HepG2 (cell line): ENCODE results near the gene CD3D. TPM values are rescaled to one million over a fixed set of nuclear protein-coding genes. Genes with fewer than 3 reads are reported as not detected.
A peak's percentile ranks its signal among the peaks of the same experiment; 100 is the strongest.

Source experiments
- EZH2 ChIP-seq: conservative IDR thresholded peaks from 2 replicates; pipeline ENCODE4 v1.6.1; 2012; ENCODE audit warnings: mild to moderate bottlenecking, low read depth, low read length, moderate library complexity
- GLI4 ChIP-seq: sonication (generic); formaldehyde crosslinking; IDR thresholded peaks from 2 replicates; pipeline ENCODE4 v1.5.1; 2020; ENCODE audit warnings: missing genetic modification reagents, mild to moderate bottlenecking, moderate library complexity, borderline replicate concordance
- HOXA7 ChIP-seq: sonication (generic); formaldehyde crosslinking; IDR thresholded peaks from 2 replicates; pipeline ENCODE4 v1.8.1; 2022; ENCODE audit warnings: mild to moderate bottlenecking, missing genetic modification reagents, moderate library complexity
- PITX1 ChIP-seq: sonication (generic); formaldehyde crosslinking; IDR thresholded peaks from 2 replicates; pipeline ENCODE4 v1.5.1; 2020; ENCODE audit warnings: mild to moderate bottlenecking, missing genetic modification reagents
- RARG ChIP-seq: sonication (generic); formaldehyde crosslinking; IDR thresholded peaks from 2 replicates; pipeline ENCODE4 v1.4.0; 2020; ENCODE audit warnings: low read depth, mild to moderate bottlenecking, missing genetic modification reagents
- SMAD3 ChIP-seq: sonication (generic); formaldehyde crosslinking; IDR thresholded peaks from 2 replicates; pipeline ENCODE4 v1.4.0; 2020; ENCODE audit warnings: missing genetic modification reagents
- ZNF296 ChIP-seq: sonication (generic); formaldehyde crosslinking; conservative IDR thresholded peaks from 2 replicates; pipeline ENCODE4 v1.5.0; 2020; ENCODE audit warnings: mild to moderate bottlenecking, missing genetic modification reagents
- ZNF460 ChIP-seq: sonication (generic); formaldehyde crosslinking; IDR thresholded peaks from 2 replicates; pipeline ENCODE4 v1.5.1; 2020; ENCODE audit warnings: missing genetic modification reagents, mild to moderate bottlenecking, borderline replicate concordance
- ZNF644 ChIP-seq: IDR thresholded peaks from 2 replicates; pipeline ENCODE4 v1.6.1; 2016; ENCODE audit warnings: low read depth
- ZZZ3 ChIP-seq: sonication (generic); formaldehyde crosslinking; IDR thresholded peaks from 2 replicates; pipeline ENCODE4 v1.4.0; 2020; ENCODE audit warnings: missing genetic modification reagents, mild to moderate bottlenecking, borderline replicate concordance
- polyA plus RNA-seq, 8 experiments: library from polyadenylated mRNA; depleted of rRNA in 3 of 8; stranded (reverse) in 7 of 8; unstranded in 1 of 8; fragments of >200 nt; fragmentation: Illumina TruSeq in 4 of 8; extraction: Trizol in 4 of 8; gene quantifications; 2 replicates each; pipeline versions ENCODE4 v1.2.1 to v1.2.3, GENCODE V29; 2011 to 2016; ENCODE audit warnings: low read depth in 4 of 8, missing spikeins in 1 of 8, mixed read lengths in 1 of 8; ENCODE audit not compliant: insufficient read depth in 1 of 8
- total RNA-seq, 5 experiments: library from RNA; depleted of rRNA; stranded (reverse); fragments of >200 nt; fragmentation: Illumina TruSeq; extraction: Trizol; gene quantifications; 2 replicates each; pipeline ENCODE4 v1.2.3, GENCODE V29; 2016; ENCODE audit warnings: low read depth in 1 of 5
- TF ChIP-seq, protein P1 (sequence below): sonication (generic); formaldehyde crosslinking; IDR thresholded peaks from 2 replicates; pipeline ENCODE4 v1.5.1; 2020; ENCODE audit warnings: mild to moderate bottlenecking, missing genetic modification reagents, moderate library complexity
- TF ChIP-seq, protein P2 (sequence below), 2 experiments: sonication (generic) in 1 of 2; formaldehyde crosslinking in 1 of 2; IDR thresholded peaks; 2 replicates each; pipeline versions ENCODE4 v1.4.0 to v1.6.1; 2016 to 2020; ENCODE audit warnings: borderline replicate concordance in 1 of 2, low read depth in 1 of 2, mild to moderate bottlenecking in 1 of 2, missing genetic modification reagents in 1 of 2
- TF ChIP-seq, protein P3 (sequence below): sonication (generic); formaldehyde crosslinking; IDR thresholded peaks from 2 replicates; pipeline ENCODE4 v1.8.0; 2022; ENCODE audit warnings: missing genetic modification reagents, mild to moderate bottlenecking, moderate library complexity, borderline replicate concordance
- TF ChIP-seq, protein P4 (sequence below): sonication (generic); formaldehyde crosslinking; IDR thresholded peaks from 2 replicates; pipeline ENCODE4 v1.9.0; 2021; ENCODE audit warnings: missing genetic modification reagents, borderline replicate concordance

The CD3D gene
- total and polyA plus RNA-seq, 2 of the 13 experiments (the other 11 are each of a cell fraction or from before 2014, with no cell fraction given): 0.66 to 6.6 TPM

DNA sequence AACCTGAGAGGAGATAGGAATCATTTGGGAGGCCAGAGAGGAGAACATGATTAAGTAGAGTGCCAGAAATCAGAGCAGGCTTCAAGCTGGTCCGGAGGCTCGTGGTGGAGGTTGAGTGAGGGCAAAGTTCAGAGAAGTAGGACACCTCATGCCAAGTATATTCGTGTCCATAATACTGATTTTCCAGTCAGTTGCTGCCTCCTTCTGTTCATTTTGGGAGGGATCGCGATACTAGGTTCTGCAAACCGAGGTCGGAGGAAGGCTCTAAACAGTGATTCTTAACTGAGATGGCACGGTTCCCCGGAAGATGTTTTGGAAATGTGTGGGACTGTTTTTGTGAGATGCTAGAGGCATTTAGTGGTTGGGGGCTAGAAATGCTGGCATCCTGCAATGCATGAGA lies 51.6 kb downstream of the CD3D start (continued):
- TF ChIP-seq, protein P1, sequence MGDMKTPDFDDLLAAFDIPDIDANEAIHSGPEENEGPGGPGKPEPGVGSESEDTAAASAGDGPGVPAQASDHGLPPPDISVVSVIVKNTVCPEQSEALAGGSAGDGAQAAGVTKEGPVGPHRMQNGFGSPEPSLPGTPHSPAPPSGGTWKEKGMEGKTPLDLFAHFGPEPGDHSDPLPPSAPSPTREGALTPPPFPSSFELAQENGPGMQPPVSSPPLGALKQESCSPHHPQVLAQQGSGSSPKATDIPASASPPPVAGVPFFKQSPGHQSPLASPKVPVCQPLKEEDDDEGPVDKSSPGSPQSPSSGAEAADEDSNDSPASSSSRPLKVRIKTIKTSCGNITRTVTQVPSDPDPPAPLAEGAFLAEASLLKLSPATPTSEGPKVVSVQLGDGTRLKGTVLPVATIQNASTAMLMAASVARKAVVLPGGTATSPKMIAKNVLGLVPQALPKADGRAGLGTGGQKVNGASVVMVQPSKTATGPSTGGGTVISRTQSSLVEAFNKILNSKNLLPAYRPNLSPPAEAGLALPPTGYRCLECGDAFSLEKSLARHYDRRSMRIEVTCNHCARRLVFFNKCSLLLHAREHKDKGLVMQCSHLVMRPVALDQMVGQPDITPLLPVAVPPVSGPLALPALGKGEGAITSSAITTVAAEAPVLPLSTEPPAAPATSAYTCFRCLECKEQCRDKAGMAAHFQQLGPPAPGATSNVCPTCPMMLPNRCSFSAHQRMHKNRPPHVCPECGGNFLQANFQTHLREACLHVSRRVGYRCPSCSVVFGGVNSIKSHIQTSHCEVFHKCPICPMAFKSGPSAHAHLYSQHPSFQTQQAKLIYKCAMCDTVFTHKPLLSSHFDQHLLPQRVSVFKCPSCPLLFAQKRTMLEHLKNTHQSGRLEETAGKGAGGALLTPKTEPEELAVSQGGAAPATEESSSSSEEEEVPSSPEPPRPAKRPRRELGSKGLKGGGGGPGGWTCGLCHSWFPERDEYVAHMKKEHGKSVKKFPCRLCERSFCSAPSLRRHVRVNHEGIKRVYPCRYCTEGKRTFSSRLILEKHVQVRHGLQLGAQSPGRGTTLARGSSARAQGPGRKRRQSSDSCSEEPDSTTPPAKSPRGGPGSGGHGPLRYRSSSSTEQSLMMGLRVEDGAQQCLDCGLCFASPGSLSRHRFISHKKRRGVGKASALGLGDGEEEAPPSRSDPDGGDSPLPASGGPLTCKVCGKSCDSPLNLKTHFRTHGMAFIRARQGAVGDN: no peak
- TF ChIP-seq SMAD3 (CRISPR knock-in tag): 0 out of 2 replicates have a peak, but pooled peaks have one; percentile 69
- TF ChIP-seq, protein P2, sequence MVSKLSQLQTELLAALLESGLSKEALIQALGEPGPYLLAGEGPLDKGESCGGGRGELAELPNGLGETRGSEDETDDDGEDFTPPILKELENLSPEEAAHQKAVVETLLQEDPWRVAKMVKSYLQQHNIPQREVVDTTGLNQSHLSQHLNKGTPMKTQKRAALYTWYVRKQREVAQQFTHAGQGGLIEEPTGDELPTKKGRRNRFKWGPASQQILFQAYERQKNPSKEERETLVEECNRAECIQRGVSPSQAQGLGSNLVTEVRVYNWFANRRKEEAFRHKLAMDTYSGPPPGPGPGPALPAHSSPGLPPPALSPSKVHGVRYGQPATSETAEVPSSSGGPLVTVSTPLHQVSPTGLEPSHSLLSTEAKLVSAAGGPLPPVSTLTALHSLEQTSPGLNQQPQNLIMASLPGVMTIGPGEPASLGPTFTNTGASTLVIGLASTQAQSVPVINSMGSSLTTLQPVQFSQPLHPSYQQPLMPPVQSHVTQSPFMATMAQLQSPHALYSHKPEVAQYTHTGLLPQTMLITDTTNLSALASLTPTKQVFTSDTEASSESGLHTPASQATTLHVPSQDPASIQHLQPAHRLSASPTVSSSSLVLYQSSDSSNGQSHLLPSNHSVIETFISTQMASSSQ (IDR thresholded peaks at IDR 0.05; ENCODE audit: low read depth): no peak
- TF ChIP-seq, protein P2 (CRISPR knock-in tag; IDR thresholded peaks at IDR 0.05; ENCODE audit: borderline replicate concordance): no peak
- TF ChIP-seq ZNF644 (CRISPR knock-in tag): peak; percentile 78
- no peak for TF ChIP-seq HOXA7 (CRISPR knock-in tag)
- no peak for TF ChIP-seq ZZZ3 (CRISPR knock-in tag)
- TF ChIP-seq, protein P3, sequence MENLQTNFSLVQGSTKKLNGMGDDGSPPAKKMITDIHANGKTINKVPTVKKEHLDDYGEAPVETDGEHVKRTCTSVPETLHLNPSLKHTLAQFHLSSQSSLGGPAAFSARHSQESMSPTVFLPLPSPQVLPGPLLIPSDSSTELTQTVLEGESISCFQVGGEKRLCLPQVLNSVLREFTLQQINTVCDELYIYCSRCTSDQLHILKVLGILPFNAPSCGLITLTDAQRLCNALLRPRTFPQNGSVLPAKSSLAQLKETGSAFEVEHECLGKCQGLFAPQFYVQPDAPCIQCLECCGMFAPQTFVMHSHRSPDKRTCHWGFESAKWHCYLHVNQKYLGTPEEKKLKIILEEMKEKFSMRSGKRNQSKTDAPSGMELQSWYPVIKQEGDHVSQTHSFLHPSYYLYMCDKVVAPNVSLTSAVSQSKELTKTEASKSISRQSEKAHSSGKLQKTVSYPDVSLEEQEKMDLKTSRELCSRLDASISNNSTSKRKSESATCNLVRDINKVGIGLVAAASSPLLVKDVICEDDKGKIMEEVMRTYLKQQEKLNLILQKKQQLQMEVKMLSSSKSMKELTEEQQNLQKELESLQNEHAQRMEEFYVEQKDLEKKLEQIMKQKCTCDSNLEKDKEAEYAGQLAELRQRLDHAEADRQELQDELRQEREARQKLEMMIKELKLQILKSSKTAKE (CRISPR knock-in tag): no peak
- no peak; the same call in 1 of the 2 replicates for TF ChIP-seq GLI4 (CRISPR knock-in tag)
- TF ChIP-seq EZH2: no peak
- TF ChIP-seq ZNF460 (CRISPR knock-in tag): no peak
- TF ChIP-seq, protein P4, sequence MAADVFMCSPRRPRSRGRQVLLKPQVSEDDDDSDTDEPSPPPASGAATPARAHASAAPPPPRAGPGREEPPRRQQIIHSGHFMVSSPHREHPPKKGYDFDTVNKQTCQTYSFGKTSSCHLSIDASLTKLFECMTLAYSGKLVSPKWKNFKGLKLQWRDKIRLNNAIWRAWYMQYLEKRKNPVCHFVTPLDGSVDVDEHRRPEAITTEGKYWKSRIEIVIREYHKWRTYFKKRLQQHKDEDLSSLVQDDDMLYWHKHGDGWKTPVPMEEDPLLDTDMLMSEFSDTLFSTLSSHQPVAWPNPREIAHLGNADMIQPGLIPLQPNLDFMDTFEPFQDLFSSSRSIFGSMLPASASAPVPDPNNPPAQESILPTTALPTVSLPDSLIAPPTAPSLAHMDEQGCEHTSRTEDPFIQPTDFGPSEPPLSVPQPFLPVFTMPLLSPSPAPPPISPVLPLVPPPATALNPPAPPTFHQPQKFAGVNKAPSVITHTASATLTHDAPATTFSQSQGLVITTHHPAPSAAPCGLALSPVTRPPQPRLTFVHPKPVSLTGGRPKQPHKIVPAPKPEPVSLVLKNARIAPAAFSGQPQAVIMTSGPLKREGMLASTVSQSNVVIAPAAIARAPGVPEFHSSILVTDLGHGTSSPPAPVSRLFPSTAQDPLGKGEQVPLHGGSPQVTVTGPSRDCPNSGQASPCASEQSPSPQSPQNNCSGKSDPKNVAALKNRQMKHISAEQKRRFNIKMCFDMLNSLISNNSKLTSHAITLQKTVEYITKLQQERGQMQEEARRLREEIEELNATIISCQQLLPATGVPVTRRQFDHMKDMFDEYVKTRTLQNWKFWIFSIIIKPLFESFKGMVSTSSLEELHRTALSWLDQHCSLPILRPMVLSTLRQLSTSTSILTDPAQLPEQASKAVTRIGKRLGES (CRISPR knock-in tag): no peak
- TF ChIP-seq ZNF296: no peak
- no peak for TF ChIP-seq RARG (CRISPR knock-in tag)
- no peak for TF ChIP-seq PITX1 (CRISPR knock-in tag)
